Activated CD4-positive, alpha-beta T cell treated with anti-CD3 and anti-CD28 coated beads for 4 hours (primary cell): Measurements from ENCODE around the gene ATP8A2.
"Not testable (repeated sequence)": the region's sequence is repeated elsewhere in the genome, so short reads cannot be mapped to it uniquely, and the experiment has no call there.

ENCODE experiments used
- DNase-seq, 2 donors: peaks; one replicate each; pipeline ENCODE4 v3.0.0-alpha.2; 2020

The ATP8A2 gene

GRCh38 chr13:25774056-25774455, 402.3 kb downstream of the ATP8A2 start:
- not testable (repeated sequence) for DNase-seq

GRCh38 chr13:25775275-25775674, 403.5 kb downstream of the ATP8A2 start:
- DNase-seq = no peak

GRCh38 chr13:25775986-25776385, 404.2 kb downstream of the ATP8A2 start:
- no peak for DNase-seq

- no peak for DNase-seq
These were observed 404.9 kb downstream of the ATP8A2 start for GRCh38 chr13:25776722-25777121.

- no peak for DNase-seq
These were observed 405.7 kb downstream of the ATP8A2 start for GRCh38 chr13:25777509-25777908.

- DNase-seq = no peak
These were observed 406.6 kb downstream of the ATP8A2 start for GRCh38 chr13:25778365-25778764.

GRCh38 chr13:25778808-25779305, 407.1 kb downstream of the ATP8A2 start:
- DNase-seq = no peak

GRCh38 chr13:25783076-25783475, 411.3 kb downstream of the ATP8A2 start:
- DNase-seq = no peak

- no peak for DNase-seq
These were observed 411.8 kb downstream of the ATP8A2 start for GRCh38 chr13:25783601-25784024.

- DNase-seq = no peak
These were observed 412.3 kb downstream of the ATP8A2 start for GRCh38 chr13:25784119-25784518.

GRCh38 chr13:25790137-25790536, 418.4 kb downstream of the ATP8A2 start:
- DNase-seq = not testable (repeated sequence)

GRCh38 chr13:25795277-25795676, 423.5 kb downstream of the ATP8A2 start:
- DNase-seq = no peak

GRCh38 chr13:25796474-25796873, 424.7 kb downstream of the ATP8A2 start:
- DNase-seq = no peak

- DNase-seq = no peak
These were observed 427.2 kb downstream of the ATP8A2 start for GRCh38 chr13:25798998-25799397.

- DNase-seq = no peak
These were observed 428.7 kb downstream of the ATP8A2 start for GRCh38 chr13:25800523-25800922.

- DNase-seq = no peak
These were observed 430.8 kb downstream of the ATP8A2 start for GRCh38 chr13:25802579-25802978.

GRCh38 chr13:25803641-25804040, 431.9 kb downstream of the ATP8A2 start:
- no peak for DNase-seq

GRCh38 chr13:25806264-25806974, 434.6 kb downstream of the ATP8A2 start:
- no peak for DNase-seq

GRCh38 chr13:25807562-25807961, 435.8 kb downstream of the ATP8A2 start:
- DNase-seq = no peak

GRCh38 chr13:25811506-25811905, 439.7 kb downstream of the ATP8A2 start:
- no peak for DNase-seq

GRCh38 chr13:25816239-25816638, 444.5 kb downstream of the ATP8A2 start:
- DNase-seq = no peak

- DNase-seq = no peak
These were observed 448.2 kb downstream of the ATP8A2 start for GRCh38 chr13:25819856-25820530.

- no peak for DNase-seq
These were observed 450.0 kb downstream of the ATP8A2 start for GRCh38 chr13:25821776-25822175.

- not testable (repeated sequence) for DNase-seq
These were observed 455.4 kb downstream of the ATP8A2 start for GRCh38 chr13:25827221-25827620.
